ENCODE measurements around the gene SLC6A18. TPM values are rescaled to one million over a fixed set of nuclear protein-coding genes. Genes with fewer than 3 reads are reported as not detected.
"Not testable (repeated sequence)": the region's sequence is repeated elsewhere in the genome, so short reads cannot be mapped to it uniquely, and the experiment has no call there.

The SLC6A18 gene
- total and polyA plus RNA-seq, 2 of the 4 experiments (the other 2 are of a cell fraction), result not detected

- no peak for TF ChIP-seq MAFK (IDR thresholded peaks at IDR 0.05; ENCODE audit: low read depth, low read length)
Observed at GRCh38 chr5:1266791-1267190, 41.6 kb downstream of the SLC6A18 start (continued).

- H2BK15ac ChIP-seq (ENCODE audit: low read depth, low read length); H3K4ac ChIP-seq (ENCODE audit: low read depth, low read length); H3K36me3 ChIP-seq (ENCODE audit: control insufficient read depth, insufficient read depth, low read length); ATAC-seq (ENCODE audit: low read depth); H4K8ac ChIP-seq (ENCODE audit: low read depth in 2 of 2, low read length in 2 of 2); H3K56ac ChIP-seq (ENCODE audit: extremely low read depth, insufficient read depth, low read length); H4K20me1 ChIP-seq (ENCODE audit: insufficient read depth, low read length); H3K4me3 ChIP-seq (ENCODE audit: insufficient read depth, low read depth, low read length); H3K23ac ChIP-seq (ENCODE audit: low read depth, low read length); DNase-seq; H2BK20ac ChIP-seq (ENCODE audit: low read depth, low read length); intact Hi-C loops (cut with micrococcal nuclease); dilution Hi-C loops (cut with HindIII; ENCODE audit: low sequenced_read_pairs, unreplicated experiment); BruUV-seq (replicated peaks); H3K27ac ChIP-seq (ENCODE audit: insufficient read depth, low read length); H3K4me2 ChIP-seq (ENCODE audit: low read depth, low read length); H3K4me1 ChIP-seq (ENCODE audit: control insufficient read depth, insufficient read depth, low read length); H4K5ac ChIP-seq (ENCODE audit: low read depth, low read length); H2BK120ac ChIP-seq (ENCODE audit: low read depth, low read length); H2AFZ ChIP-seq (replicated peaks; ENCODE audit: low read length, poor library complexity); POLR2A ChIA-PET (ENCODE audit: unreplicated experiment); H3K18ac ChIP-seq (ENCODE audit: low read depth, low read length); in situ Hi-C loops (cut with MboI; ENCODE audit: low sequenced_read_pairs); H3K14ac ChIP-seq (replicated peaks; ENCODE audit: low read depth, low read length); H3K79me1 ChIP-seq (ENCODE audit: low read depth in 1 of 2, low read length in 2 of 2); H3K27me3 ChIP-seq (ENCODE audit: control insufficient read depth, insufficient read depth, low read length); H2BK5ac ChIP-seq (ENCODE audit: low read depth, low read length, poor library complexity, severe bottlenecking); H2AK9ac ChIP-seq (replicated peaks; ENCODE audit: low read depth, low read length, poor library complexity); H2AK5ac ChIP-seq (ENCODE audit: low read depth, low read length); H3K9me1 ChIP-seq (ENCODE audit: insufficient read depth, low read length); H3K9ac ChIP-seq (ENCODE audit: low read depth, low read length); H4K91ac ChIP-seq (ENCODE audit: insufficient read depth, low read depth, low read length): not testable (repeated sequence)
- peaks cover 46% of the 10 kb centered on the region for H3K9me3 ChIP-seq (ENCODE audit: control insufficient read depth, insufficient read depth, low read length)
- CTCF ChIA-PET, result interaction anchor here (0.7 kb wide), 1 partner anchor 541 kb away, joined by 3 read pairs; no protein-coding TSS in a partner anchor
- no CpG with 5 or more reads among the region's 5 CpGs for WGBS, 2 experiments (ENCODE audit: extremely low coverage in 2 of 2, insufficient read length in 1 of 2)
Observed at GRCh38 chr5:1267464-1267863, 42.3 kb downstream of the SLC6A18 start.
